Activated CD4-positive, CD25-positive, alpha-beta regulatory T cell treated with anti-CD3 and anti-CD28 coated beads, Interleukin-2, amount 50 U/mL, for 72 hours (primary cell): ENCODE measurements around the gene ATP9B.

Source experiments
- DNase-seq: peaks from one replicate; pipeline ENCODE4 v3.0.0; 2021

Gene ATP9B

GRCh38 chr18:79068937-79069716, at the start of gene ATP9B:
TSS of gene ATP9B (plus strand) at chr18:79069394. CDS start at chr18:79069411, 17 bp downstream.
- DNase-seq = peak; percentile 99

DNA sequence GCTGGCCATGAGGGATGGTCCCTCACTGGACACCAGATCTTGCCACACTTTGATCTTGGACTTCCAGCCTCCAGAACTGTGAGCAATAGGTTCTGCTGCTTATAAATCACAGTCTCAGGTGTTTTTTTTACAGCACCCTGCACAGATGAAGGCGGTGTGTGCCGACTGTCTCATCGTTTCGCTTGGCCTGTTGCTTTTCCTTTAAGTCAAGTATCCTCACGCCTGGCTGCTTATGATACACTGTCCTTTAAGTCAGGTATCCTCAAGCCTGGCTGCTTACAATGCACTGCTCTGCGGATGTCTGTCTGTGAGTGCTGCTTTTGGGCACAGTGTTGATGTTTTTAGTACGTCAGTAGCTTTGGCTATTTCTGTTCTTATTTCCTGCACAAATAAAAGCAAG, 49.3 kb upstream of the ATP9B start:
- DNase-seq = no peak

DNA sequence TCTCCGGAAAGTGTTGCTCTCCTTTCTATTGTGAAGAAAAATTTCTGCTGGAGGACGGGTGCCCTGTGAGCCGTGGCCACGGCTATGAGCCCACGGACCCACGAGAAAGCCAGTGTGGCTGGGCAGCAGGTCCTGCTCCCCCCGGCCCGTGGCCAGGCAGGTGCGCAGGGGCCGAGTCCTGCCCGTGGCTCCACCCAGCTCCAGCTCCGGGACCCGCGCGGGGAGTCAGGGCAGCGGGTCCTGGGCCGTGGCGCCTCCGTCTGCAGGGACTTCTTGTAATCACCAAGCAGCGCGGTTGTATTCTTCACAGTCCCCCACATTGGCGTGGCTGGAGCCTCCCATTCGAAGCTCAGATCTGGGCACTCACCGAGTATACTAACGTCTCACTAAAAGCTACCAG, 46.6 kb upstream of the ATP9B start:
- no peak for DNase-seq

- no peak for DNase-seq
These were observed 42.7 kb upstream of the ATP9B start for GRCh38 chr18:79026491-79026890.

- DNase-seq = no peak
These were observed 38.5 kb upstream of the ATP9B start for GRCh38 chr18:79030680-79031079.

- no peak for DNase-seq
These were observed 26.9 kb upstream of the ATP9B start for GRCh38 chr18:79042276-79042675.

DNA sequence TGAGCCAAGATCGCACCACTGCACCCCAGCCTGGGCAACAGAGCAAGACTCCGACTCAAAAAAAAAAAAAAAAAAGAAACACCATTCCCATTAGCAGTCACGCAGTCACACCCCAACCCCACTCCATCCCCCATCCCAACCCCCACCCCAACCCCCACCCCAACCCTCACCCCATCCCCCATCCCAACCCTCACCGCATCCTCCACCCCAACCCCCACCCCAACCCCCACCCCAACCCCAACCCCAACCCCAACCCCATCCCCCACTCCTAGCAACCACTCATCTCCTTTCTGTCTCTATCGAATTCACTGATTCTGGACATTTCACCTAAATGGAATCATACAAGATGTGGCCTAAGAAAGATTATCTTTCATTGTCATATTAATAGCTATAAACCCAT, 25.9 kb upstream of the ATP9B start:
- DNase-seq = no peak

DNA sequence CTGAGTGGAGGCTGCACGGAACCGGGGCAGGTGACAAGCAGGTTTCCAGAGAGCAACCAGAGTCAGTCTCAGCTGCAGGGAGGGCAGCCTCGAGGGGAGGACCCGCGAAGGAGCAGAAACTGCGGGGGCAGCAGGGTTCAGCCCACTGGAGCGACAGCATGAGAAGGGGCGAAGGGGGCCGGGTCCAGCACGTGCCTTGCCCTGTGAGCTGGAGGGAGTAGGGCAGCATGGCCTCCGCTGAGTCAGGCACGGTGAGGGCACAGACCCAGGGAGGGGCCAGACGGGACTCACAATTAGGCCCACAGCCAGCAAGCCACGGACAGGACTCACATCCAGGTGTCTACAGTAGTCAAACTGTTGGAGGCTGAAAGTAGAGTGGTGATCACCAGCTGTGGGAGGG, 22.7 kb upstream of the ATP9B start:
- no peak for DNase-seq

GRCh38 chr18:79047556-79048244, 21.5 kb upstream of the ATP9B start:
- DNase-seq = no peak

- no peak for DNase-seq
These were observed 21.0 kb upstream of the ATP9B start for GRCh38 chr18:79048245-79048632.

- no peak for DNase-seq
These were observed 19.7 kb upstream of the ATP9B start for GRCh38 chr18:79049506-79049905.

GRCh38 chr18:79050005-79050404, 19.2 kb upstream of the ATP9B start:
- no peak for DNase-seq

DNA sequence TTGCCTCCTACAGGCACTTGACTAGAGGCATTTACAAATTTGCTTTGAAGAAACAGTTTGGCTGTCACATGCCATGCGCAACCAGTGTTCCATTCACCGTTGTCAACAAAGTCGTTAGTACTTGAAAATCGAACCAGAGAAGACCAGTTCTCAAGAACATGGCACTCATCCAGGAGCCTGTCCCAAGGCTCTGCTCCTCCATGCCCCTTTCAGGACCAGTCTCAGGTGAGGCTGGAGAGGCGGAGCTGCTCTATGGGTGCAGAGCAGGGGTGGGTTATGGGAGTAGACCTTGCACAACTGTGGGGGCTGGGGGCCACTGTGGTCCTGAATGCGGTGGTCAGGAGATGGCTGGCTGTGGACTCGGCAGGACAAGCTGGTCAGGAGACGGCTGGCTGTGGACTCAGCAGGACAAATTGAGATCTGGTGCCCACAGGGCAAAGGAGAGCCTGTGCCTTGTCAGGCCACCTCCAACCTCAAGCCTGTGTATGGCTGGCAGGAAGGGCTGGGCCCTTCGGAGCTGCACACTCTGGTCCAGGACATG, 12.3 kb upstream of the ATP9B start:
- no peak for DNase-seq

- no peak for DNase-seq
These were observed 11.2 kb upstream of the ATP9B start for GRCh38 chr18:79058007-79058406.

- no peak for DNase-seq
These were observed 6.4 kb upstream of the ATP9B start for GRCh38 chr18:79062806-79063205.

GRCh38 chr18:79064228-79064627, 5.0 kb upstream of the ATP9B start:
- no peak for DNase-seq

- no peak for DNase-seq
These were observed 3.4 kb upstream of the ATP9B start for GRCh38 chr18:79065802-79066201.

- DNase-seq = no peak
These were observed 1.6 kb upstream of the ATP9B start for GRCh38 chr18:79067611-79068010.

DNA sequence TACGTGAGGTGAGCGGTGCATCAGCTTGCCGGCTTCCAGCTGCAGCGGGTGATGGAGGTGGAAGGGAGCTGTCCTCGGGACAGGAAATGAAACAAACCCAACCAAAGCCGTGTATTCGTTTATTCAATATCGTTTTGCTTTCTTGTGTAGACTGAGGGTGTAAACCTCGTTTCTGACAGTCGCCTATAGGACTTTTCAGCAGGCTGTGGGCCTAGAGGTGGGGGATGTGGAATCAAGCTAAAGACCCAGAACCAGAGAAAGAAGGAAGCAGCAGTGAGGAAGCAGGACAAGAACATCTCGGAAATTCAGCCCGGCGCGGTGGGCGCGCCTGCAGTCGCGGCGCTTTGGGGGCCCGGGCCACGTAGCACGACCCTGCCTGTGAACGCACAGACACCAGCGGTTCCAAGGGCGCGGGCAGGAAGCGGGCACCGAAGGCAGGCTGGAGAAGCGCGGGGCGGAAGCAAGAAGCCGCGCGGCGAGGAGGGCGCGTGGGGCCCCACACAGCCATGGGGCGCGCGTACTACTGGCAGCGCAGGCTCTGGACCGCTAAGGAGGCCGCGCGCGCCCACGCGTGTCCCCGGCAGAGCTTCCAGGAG, 755 bp upstream of the ATP9B start:
- no peak for DNase-seq

DNA sequence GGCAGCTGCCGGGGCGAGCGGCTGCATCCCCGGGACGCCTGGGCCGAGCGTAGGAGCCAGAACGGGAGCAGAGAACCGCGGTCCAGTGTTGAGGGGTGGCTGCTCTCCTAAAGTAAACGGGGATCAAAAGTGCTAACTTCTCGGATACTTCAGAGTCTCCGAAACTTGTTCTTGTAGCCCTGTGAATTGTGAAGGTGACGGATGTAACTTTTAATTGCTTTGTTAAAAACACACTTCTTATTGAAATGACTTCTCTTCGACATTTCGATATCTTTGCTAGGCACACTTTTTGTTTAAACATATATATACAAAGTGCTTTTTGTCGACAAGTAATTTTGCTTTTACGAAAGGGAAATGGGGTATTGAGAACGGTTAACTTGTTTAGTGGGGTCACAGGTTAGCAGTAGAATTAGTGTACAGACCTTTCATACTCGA, 540 bp downstream of the ATP9B start:
- DNase-seq = no peak

DNA sequence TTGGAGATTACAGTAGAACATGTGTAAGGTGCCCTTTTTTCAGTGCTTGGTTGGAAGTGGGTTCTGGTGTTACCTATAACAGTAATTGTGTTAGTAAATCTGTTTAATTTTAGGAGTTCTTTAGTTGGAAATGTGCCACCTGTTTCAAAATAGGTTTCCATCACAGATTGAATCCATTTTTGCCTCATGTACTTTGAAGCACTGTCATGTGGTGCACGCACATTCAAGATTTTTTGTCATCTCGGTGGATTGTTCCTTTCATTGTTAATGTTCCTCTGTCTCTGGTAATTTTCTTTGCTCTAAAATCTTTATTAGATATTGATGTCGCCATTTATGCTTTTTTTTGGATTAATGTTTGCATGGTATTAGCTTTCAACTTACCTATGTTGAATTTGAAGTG, 1.3 kb downstream of the ATP9B start:
- no peak for DNase-seq

DNA sequence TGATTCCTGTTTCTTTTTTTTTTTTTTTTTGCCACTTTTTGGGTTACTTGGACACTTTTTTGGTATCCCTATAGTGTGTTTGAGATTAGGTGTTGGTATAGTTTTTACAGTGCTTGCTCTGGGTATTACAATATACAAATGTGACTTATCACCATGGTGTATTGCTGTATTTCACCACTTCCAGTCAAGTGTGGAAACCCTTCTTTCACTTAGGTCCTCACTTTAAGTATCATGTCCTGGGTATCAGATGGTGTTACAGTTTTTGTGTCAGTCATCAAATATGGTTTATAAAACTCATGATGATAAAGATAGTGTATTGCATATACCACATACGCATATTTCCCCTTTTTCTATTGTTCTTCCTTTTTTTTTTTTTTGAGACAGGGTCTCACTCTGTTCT, 1.8 kb downstream of the ATP9B start:
- DNase-seq = no peak

DNA sequence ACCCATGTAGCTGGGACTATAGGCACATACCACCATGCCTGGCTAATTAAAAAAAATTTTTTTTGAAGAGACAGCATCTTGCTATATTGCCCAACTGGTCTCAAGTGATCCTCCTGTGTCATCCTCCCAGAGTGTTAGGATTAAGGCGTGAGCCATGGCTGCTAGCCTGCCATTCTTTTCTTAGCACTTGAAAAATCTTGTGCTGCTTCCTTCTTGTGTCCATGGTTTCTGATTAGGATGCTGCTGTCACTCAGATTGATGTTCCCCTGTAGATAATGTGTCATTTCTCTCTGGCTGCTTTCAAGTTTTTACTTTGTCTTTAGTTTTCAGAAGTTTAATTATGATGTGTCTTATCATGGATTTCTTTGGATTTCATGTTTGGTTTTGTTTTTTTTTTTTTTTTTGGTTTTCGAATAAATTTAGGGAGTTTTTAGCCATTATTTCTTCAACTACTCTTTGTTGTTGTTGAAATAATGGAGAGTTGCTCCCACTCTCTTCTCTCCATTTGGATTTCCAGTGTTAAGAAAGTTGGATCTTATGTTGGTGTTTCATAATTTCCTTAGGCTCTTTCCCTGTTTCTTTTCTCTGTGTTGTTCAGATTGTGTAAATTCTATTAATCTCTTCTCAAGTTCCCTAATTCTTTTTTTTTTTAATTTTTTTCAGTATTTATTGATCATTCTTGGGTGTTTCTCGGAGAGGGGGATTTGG, 2.5 kb downstream of the ATP9B start:
- DNase-seq = no peak
